Left hindlimb (tissue), 1 donor: ENCODE measurements around the gene KCNT2.
A peak's percentile ranks its signal among the peaks of the same experiment; 100 is the strongest.
"Not testable (repeated sequence)": the region's sequence is repeated elsewhere in the genome, so short reads cannot be mapped to it uniquely, and the experiment has no call there.

Source experiments
- DNase-seq: peaks from one replicate; pipeline ENCODE4 v3.0.0-alpha.2; 2018

The KCNT2 gene

GRCh38 chr1:196510451-196510850 lies 97.8 kb downstream of the KCNT2 start:
- no peak for DNase-seq

GRCh38 chr1:196504224-196504623 lies 104.0 kb downstream of the KCNT2 start:
- DNase-seq, result not testable (repeated sequence)

- no peak for DNase-seq
Measured at GRCh38 chr1:196502437-196502836, 105.8 kb downstream of the KCNT2 start.

GRCh38 chr1:196501760-196502428 lies 106.3 kb downstream of the KCNT2 start:
- DNase-seq, result no peak

GRCh38 chr1:196497817-196498216 lies 110.4 kb downstream of the KCNT2 start:
- no peak for DNase-seq

- DNase-seq, result no peak
Measured at GRCh38 chr1:196494766-196495165, 113.5 kb downstream of the KCNT2 start.

- DNase-seq, result no peak
Measured at GRCh38 chr1:196493881-196494280, 114.4 kb downstream of the KCNT2 start.

GRCh38 chr1:196488579-196488978 lies 119.7 kb downstream of the KCNT2 start:
- DNase-seq, result no peak

GRCh38 chr1:196486346-196486745 lies 121.9 kb downstream of the KCNT2 start:
- DNase-seq, result no peak

- no peak for DNase-seq
Measured at GRCh38 chr1:196481616-196482015, 126.6 kb downstream of the KCNT2 start.

GRCh38 chr1:196477262-196477661 lies 131.0 kb downstream of the KCNT2 start:
- DNase-seq, result no peak

- DNase-seq, result no peak
Measured at GRCh38 chr1:196467230-196467925, 140.9 kb downstream of the KCNT2 start.

- no peak for DNase-seq
Measured at GRCh38 chr1:196466654-196467053, 141.6 kb downstream of the KCNT2 start.

- no peak for DNase-seq
Measured at GRCh38 chr1:196466166-196466565, 142.1 kb downstream of the KCNT2 start.

GRCh38 chr1:196464480-196464941 lies 143.7 kb downstream of the KCNT2 start:
- peak; percentile 41 for DNase-seq

- DNase-seq, result no peak
Measured at GRCh38 chr1:196462086-196462485, 146.2 kb downstream of the KCNT2 start.

GRCh38 chr1:196461521-196461920 lies 146.7 kb downstream of the KCNT2 start:
- DNase-seq, result no peak

GRCh38 chr1:196459383-196459782 lies 148.9 kb downstream of the KCNT2 start:
- no peak for DNase-seq

- DNase-seq, result no peak
Measured at GRCh38 chr1:196454792-196455191, 153.4 kb downstream of the KCNT2 start.

GRCh38 chr1:196451103-196451502 lies 157.1 kb downstream of the KCNT2 start:
- DNase-seq, result no peak

- no peak for DNase-seq
Measured at GRCh38 chr1:196450143-196451095, 157.8 kb downstream of the KCNT2 start.

GRCh38 chr1:196449460-196449859 lies 158.8 kb downstream of the KCNT2 start:
- DNase-seq, result no peak

GRCh38 chr1:196445775-196446174 lies 162.5 kb downstream of the KCNT2 start:
- no peak for DNase-seq
